SKM-1 treated with dmso at 0.1 percent for 144 hours (cell line): Measurements from ENCODE around the gene DPEP3.

ENCODE experiments used
- DNase-seq: peaks from one replicate; lab custom pipeline; 2025; ENCODE audit not compliant: unreplicated experiment; lab: John Stamatoyannopoulos, UW

Gene DPEP3

DNA sequence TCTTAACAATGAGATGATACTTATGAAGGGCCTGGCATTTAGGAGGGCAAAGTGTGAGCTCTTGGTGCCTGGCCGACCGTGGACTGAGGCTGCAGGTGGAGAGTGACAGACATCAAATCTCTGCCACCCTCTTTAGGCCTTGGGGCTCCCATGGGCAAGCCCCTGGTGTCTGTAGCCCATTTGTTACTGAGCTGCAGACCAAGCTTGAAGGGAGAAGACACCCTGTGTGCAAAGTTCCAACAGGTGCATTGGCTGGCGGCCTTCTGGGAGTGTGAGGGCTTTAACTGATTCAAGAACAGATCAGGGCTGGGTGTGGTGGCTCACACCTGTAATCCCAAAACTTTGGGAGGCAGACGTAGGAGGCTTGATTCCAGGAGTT, 47.8 kb downstream of the DPEP3 start:
- DNase-seq = no peak

DNA sequence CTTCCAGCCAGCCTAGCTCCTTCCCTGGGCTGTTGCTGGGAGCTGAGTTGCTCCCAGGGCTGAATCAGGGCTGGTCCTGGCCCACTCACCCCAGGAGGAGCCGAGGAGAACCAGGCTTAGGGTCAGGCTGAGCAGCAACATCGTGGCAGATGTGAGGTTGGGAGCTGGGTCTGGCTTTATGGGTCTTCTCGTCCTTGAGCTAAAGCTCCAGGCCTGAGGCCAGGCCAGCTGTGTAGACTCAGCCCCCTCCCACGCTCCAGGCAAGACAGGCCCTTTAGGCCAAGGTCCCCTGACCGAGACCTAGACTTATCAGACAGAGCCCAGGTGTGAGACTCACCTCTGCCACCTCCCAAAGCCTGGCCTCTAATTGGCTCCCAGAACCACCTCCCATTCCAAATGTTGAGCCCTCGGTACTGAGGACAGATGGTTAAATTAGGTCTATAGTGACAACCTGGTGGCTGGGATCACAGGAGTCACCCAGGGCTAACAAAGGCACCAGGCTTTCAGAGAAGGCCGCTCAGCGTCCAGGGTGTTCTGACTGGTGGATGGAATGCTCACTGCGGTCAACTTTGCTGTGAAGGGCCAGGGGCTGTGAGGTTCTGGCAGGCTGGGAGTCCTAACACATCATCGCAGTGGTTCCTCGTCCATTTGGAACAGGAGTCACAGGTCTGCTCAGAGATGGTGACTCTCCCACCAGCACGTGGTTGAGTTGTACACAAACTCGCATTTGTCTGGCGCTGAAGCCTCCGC, 48.4 kb downstream of the DPEP3 start, which contains the start of gene CTRL:
TSS of gene CTRL (minus strand) at position 151 of the 750 bp plus-strand sequence. CDS start at position 141, 10 bp downstream.
- DNase-seq = no peak

DNA sequence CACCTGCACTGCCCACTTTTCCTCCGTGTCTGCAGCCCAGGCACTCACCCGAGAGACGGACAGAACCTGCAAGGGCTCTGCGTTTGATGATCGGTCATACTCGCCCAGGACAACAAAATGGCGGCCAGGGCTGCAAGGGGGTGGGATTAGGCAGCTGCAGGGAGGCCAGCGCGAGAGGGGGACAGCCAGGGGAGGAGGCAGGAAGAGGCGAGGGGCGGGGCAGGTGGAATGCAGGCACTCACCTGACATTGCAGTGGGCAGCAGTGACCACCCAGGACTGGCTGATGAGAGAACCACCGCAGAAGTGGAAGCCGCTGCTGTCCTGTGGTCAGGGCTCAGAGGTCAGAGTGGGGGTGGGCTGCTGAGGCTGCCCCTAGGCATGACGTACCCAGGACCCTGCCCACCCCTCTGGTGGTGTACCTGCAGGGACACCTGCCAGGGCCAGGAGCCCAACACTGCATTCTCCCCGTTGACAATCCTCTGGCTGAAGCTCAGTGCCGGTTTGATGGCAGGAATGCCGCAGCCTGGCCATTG, 49.6 kb downstream of the DPEP3 start:
- no peak for DNase-seq

DNA sequence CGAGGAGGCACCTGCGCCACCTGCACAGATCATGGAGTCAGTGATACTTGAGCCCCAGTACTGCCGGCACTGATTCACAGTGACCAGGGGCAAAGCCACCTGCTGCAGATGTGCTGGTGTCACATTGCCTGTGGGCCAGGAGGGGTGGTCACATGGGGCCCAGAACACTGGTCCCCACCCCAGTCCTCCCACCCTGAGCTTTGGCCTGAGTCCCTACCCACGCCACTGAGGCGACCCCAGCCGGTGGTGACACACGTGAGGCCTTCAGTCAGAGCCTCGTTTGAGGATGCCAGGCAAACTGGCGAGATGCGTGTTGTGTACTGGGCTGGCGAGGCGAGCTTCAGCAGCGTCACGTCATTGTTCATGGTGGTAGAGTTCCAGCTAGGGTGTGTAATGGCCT, 50.1 kb downstream of the DPEP3 start:
- no peak for DNase-seq

DNA sequence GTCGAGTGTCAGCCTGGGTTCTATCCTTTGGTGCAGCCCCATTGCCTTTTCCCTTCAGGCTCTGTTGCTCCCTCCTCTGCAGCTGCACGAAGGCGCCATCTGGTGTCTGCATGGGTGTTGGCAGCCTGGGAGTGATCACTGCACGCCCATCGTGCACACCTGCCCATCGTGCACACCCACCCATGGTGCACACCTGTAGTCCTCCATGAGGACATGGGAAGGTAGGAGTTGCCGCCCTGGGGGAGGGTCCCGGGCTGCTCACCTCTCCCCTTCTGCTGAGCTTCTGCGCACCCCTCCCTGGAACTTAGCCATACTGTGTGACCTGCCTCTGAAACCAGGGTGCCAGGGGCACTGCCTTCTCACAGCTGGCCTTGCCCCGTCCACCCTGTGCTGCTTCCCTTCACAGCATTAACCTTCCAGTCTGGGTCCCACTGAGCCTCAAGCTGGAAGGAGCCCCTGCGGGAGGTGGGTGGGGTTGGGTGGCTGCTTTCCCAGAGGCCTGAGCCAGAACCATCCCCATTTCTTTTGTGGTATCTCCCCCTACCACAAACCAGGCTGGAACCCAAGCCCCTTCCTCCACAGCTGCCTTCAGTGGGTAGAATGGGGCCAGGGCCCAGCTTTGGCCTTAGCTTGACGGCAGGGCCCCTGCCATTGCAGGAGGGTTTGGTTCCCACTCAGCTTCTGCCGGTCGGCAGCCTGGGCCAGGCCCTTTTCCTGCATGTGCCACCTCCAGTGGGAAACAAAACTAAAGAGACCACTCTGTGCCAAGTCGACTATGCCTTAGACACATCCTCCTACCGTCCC, 51.5 kb downstream of the DPEP3 start:
- DNase-seq = peak; percentile 25

DNA sequence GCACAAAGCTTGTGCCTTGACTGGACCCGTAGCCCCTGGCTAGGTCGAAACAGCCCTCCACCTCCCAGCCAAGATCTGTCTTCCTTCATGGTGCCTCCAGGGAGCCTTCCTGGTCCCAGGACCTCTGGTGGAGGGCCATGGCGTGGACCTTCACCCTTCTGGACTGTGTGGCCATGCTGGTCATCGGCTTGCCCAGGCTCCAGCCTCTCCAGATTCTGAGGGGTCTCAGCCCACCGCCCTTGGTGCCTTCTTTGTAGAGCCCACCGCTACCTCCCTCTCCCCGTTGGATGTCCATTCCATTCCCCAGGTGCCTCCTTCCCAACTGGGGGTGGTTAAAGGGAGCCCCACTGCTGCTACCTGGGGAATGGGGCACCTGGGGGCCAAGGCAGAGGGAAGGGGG, 52.2 kb downstream of the DPEP3 start:
- DNase-seq = no peak

DNA sequence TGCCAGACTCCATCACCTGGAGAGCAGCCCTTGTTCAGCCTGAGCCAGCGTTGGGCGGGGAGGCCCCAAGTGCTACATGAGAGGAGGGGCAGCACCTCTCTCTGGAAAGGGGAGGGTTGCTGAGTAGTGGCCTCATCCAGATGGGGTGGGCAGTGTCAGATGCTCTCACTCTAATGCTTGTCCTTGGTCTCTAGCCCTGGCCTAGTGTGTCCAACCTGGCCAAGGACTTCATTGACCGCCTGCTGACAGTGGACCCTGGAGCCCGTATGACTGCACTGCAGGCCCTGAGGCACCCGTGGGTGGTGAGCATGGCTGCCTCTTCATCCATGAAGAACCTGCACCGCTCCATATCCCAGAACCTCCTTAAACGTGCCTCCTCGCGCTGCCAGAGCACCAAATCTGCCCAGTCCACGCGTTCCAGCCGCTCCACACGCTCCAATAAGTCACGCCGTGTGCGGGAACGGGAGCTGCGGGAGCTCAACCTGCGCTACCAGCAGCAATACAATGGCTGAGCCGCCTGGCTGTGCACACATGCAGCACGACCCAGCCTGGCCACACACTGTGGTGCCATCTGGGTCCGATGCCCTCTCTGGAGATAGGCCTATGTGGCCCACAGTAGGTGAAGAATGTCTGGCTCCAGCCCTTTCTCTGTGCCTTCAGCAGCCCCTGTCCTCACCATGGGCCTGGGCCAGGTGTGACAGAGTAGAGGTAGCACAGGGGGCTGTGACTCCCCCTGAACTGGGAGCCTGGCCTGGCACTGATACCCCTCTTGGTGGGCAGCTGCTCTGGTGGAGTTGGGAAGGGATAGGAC, 53.0 kb downstream of the DPEP3 start:
- DNase-seq = no peak

DNA sequence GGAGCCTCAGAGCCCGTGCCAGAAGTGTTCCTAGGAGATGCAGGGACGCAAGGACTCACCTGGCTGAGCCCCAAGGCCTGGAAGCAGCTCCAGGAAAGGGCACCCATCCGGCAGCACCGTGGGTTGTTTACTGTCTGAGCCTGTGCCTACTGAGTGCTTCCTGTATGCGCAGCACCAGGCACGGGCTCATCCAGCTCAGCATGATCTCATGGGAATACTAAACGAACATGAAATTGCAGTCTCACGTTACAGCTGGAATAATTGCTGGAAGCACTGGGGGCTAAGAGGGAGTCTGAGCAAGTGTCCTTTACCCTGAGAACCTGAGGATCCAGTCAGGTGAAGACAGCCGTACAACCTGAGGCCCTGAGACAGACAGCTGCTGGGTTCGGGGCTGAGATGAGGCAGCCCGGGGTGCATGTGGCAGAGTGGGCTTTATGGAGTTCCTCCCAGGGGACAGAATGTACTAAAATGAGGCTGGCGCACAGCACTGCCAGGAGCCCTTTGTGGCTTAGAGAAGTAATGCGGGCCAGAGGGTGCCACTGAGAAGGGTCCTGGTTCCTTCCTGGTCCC, 54.0 kb downstream of the DPEP3 start:
- DNase-seq = no peak
